HFFc6 (cell line): ENCODE results near the gene TBC1D30. TPM values are rescaled to one million over a fixed set of nuclear protein-coding genes. Genes with fewer than 3 reads are reported as not detected.

Source experiments
- DNase-seq: peaks from one replicate; pipeline ENCODE4 v3.0.0-alpha.2; 2018
- H3K27ac Mint-ChIP-seq: 2 replicates; pipeline ENCODE4 v1.8.0; 2020; ENCODE audit warnings: mild to moderate bottlenecking, mixed read lengths
- H3K27me3 Mint-ChIP-seq: 2 replicates; pipeline ENCODE4 v1.8.0; 2021; ENCODE audit warnings: mild to moderate bottlenecking, moderate library complexity, mixed read lengths; ENCODE audit not compliant: insufficient read depth
- H3K36me3 Mint-ChIP-seq: 2 replicates; pipeline ENCODE4 v1.8.0; 2021; ENCODE audit warnings: low read depth, mixed read lengths
- H3K4me1 Mint-ChIP-seq: 2 replicates; pipeline ENCODE4 v1.8.0; 2020; ENCODE audit warnings: low read depth, mixed read lengths
- H3K4me3 Mint-ChIP-seq: 2 replicates; pipeline ENCODE4 v1.8.0; 2020; ENCODE audit warnings: mild to moderate bottlenecking, moderate library complexity, mixed read lengths
- H3K9me3 Mint-ChIP-seq: 2 replicates; pipeline ENCODE4 v1.8.0; 2020; ENCODE audit warnings: mild to moderate bottlenecking, mixed read lengths
- total RNA-seq, 6 experiments: library from RNA; stranded (reverse); fragmentation: NEBNext Ultra II Directional; extraction: Animal tissue kit (Norgen Biotek cat#: 25700); gene quantifications; 2 replicates in 1 of 6; 3 replicates in 5 of 6; pipeline ENCODE4 v1.2.3, GENCODE V29; 2021
- TF ChIP-seq, protein P1 (sequence below): fragments of 200-600 bp; sonication (generic); IDR thresholded peaks from 2 replicates; pipeline ENCODE4 v1.5.0; 2021; ENCODE audit warnings: antibody characterized with exemption, mild to moderate bottlenecking

The TBC1D30 gene
- total RNA-seq, 6 experiments from 2014 or later, result 0.05 to 0.54 (median 0.23) TPM; not detected in 1

GRCh38 chr12:64819816-64820402 is 4.5 kb upstream of the TBC1D30 start:
- H3K9me3 Mint-ChIP-seq, result peaks cover 4% of the 10 kb centered on the region; the same call in 1 of the 2 replicates
- peaks cover 10% of the 10 kb centered on the region for H3K4me1 Mint-ChIP-seq
- H3K27ac Mint-ChIP-seq, result no peak overlapping the region

DNA sequence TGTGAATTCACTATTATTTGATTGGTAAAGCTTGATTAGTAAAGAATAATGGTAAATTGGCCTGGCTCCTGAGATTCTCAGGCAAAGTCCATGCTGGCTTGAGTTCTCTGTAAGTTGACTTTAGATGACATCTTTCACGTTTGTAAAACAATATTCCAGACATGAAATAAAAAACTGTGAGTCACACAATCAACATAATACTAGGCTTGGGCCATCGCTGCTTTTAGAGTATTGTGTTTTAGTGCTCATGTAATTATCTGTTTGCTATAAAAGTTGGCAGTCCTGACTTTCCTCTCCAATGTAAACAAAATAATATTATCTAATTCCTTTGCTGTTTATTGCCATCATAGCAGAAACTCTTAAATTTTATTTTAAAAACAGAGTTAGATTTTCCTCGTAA is 3.9 kb upstream of the TBC1D30 start:
- Mint-ChIP-seq H3K27ac (no peak overlapping the region), H3K9me3 (peaks cover 4% of the 10 kb centered on the region; the same call in 1 of the 2 replicates), H3K27me3 (peaks cover 34% of the 10 kb centered on the region)

More at GRCh38 chr12:64819816-64820402, 4.5 kb upstream of the TBC1D30 start:
- no peak overlapping the region for H3K4me3 Mint-ChIP-seq
- H3K36me3 Mint-ChIP-seq, result peaks cover 4% of the 10 kb centered on the region; the same call in 1 of the 2 replicates
- TF ChIP-seq, protein P1, sequence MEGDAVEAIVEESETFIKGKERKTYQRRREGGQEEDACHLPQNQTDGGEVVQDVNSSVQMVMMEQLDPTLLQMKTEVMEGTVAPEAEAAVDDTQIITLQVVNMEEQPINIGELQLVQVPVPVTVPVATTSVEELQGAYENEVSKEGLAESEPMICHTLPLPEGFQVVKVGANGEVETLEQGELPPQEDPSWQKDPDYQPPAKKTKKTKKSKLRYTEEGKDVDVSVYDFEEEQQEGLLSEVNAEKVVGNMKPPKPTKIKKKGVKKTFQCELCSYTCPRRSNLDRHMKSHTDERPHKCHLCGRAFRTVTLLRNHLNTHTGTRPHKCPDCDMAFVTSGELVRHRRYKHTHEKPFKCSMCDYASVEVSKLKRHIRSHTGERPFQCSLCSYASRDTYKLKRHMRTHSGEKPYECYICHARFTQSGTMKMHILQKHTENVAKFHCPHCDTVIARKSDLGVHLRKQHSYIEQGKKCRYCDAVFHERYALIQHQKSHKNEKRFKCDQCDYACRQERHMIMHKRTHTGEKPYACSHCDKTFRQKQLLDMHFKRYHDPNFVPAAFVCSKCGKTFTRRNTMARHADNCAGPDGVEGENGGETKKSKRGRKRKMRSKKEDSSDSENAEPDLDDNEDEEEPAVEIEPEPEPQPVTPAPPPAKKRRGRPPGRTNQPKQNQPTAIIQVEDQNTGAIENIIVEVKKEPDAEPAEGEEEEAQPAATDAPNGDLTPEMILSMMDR, result no peak
- DNase-seq, result no peak
- H3K27me3 Mint-ChIP-seq, result peaks cover 29% of the 10 kb centered on the region

GRCh38 chr12:64821116-64821630 is 3.3 kb upstream of the TBC1D30 start:
- H3K27ac Mint-ChIP-seq, result no peak overlapping the region
- TF ChIP-seq, protein P1, result no peak
- H3K27me3 Mint-ChIP-seq, result peaks cover 35% of the 10 kb centered on the region
- peaks cover 10% of the 10 kb centered on the region for H3K4me1 Mint-ChIP-seq
- H3K4me3 Mint-ChIP-seq, result no peak overlapping the region
- peaks cover 4% of the 10 kb centered on the region; the same call in 1 of the 2 replicates for H3K9me3 Mint-ChIP-seq
- peaks cover 4% of the 10 kb centered on the region; the same call in 1 of the 2 replicates for H3K36me3 Mint-ChIP-seq
- DNase-seq, result no peak

More for the DNA sequence above, 3.9 kb upstream of the TBC1D30 start:
- TF ChIP-seq, protein P1, result no peak
- no peak for DNase-seq
- H3K36me3 Mint-ChIP-seq, result peaks cover 4% of the 10 kb centered on the region; the same call in 1 of the 2 replicates
- no peak overlapping the region for H3K4me3 Mint-ChIP-seq
- peaks cover 10% of the 10 kb centered on the region for H3K4me1 Mint-ChIP-seq

DNA sequence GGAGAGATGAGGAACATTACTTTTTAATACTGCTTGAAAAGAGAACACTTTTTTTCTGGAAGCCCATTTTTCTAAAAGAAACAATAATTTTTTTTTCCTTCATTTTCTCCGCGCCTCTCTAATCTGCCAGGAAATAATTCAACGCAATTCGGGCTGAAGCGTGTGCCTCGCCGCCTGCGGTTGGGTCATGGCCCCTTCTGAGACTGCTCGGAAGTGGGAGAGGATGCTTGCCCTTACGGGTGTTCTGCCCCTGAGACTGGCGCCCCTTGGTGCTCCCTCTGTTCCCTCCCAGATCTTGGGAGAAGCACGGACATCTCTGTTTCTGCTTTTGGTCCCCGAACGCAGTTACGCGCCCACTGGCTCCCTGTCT is 332 bp upstream of the TBC1D30 start:
- TF ChIP-seq, protein P1, result no peak
- Mint-ChIP-seq H3K9me3 (peaks cover 4% of the 10 kb centered on the region; the same call in 1 of the 2 replicates), H3K4me1 (no peaks in the 10 kb centered on the region; the same call in 1 of the 2 replicates), H3K27ac (no peak overlapping the region), H3K27me3 (peaks cover 45% of the 10 kb centered on the region), H3K4me3 (peak overlapping the region; percentile 28; the same call in 1 of the 2 replicates), H3K36me3 (peaks cover 4% of the 10 kb centered on the region; the same call in 1 of the 2 replicates)
- no peak for DNase-seq

DNA sequence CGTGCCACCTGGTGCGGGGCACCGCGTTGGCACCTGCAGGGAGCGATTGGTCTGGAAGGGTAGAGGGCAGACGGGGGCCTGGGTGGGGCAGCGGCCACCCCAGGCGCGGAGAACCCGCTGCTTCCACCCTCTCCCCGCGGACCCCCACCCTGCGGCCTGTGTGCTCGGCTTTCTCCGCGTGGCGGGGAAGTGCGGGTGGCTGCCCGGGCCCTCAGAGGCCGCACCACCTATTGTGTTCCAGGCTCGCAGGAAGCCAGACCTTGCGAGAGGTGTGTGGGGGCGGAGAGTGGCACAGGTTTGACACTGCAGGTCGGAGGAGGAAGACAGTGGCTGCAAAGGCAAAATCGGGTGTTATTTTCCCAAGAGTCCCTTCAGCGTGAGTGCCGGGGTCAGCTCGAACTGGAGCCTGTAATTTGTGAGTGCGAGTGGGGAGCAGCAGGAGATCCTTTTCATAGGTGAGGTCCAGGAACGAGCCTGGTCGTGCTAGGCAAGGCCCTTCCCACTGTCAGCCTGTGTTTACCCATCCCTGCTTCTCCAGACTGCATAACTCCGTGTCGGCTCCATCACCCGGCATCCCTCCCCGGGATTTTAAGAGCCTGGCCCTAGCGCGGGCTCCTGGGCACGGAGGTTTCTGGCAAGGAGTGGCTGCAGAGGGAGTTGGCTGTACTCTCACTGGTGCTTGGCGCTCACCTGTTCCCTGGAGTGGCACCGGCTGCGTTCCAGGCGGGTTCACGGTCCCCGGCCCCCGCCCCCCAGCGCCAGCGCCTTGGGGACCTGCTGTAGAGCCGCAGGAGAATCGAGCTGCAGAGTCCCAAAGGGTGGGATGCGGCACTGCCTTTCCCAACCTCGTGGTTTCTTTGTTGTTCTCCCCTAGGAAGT is 935 bp downstream of the TBC1D30 start:
- Mint-ChIP-seq H3K27ac (no peak overlapping the region), H3K4me3 (no peak overlapping the region), H3K27me3 (peaks cover 41% of the 10 kb centered on the region), H3K36me3 (peaks cover 4% of the 10 kb centered on the region; the same call in 1 of the 2 replicates), H3K4me1 (no peaks in the 10 kb centered on the region; the same call in 1 of the 2 replicates), H3K9me3 (peaks cover 4% of the 10 kb centered on the region; the same call in 1 of the 2 replicates)
- DNase-seq, result no peak
- TF ChIP-seq, protein P1, result no peak
